Gastrocnemius medialis (tissue), 4 donors: ENCODE measurements around the gene AHDC1. TPM values are rescaled to one million over a fixed set of nuclear protein-coding genes. Genes with fewer than 3 reads are reported as not detected.
A peak's percentile ranks its signal among the peaks of the same experiment; 100 is the strongest.

Experiments
- ATAC-seq, 2 donors: fragments of 150-250 bp; one replicate each; pipeline ENCODE4 v1.9.1; 2016
- DNase-seq, 2 donors: peaks; one replicate each; pipeline ENCODE4 v3.0.0-alpha.2; 2019
- H3K27ac ChIP-seq, 4 donors: fragments of 200-600 bp; sonication (generic); 1 replicate in 1 of 4; 2 replicates in 3 of 4; pipeline ENCODE4 v1.5.1; 2016 to 2018; ENCODE audit warnings: mild to moderate bottlenecking in 2 of 4, moderate library complexity in 1 of 4
- H3K27me3 ChIP-seq, 3 donors: fragments of 200-600 bp; sonication (generic) in 2 of 3; 1 replicate in 1 of 3; 2 replicates in 2 of 3; pipeline versions ENCODE4 v1.5.1 to v1.6.0; 2016 to 2019; ENCODE audit warnings: mild to moderate bottlenecking in 1 of 3, moderate library complexity in 1 of 3
- H3K36me3 ChIP-seq, 2 donors: fragments of 200-600 bp; sonication (generic) in 1 of 2; one replicate each; pipeline ENCODE4 v1.5.1; 2017 to 2018
- H3K4me1 ChIP-seq, 2 donors: fragments of 200-600 bp; sonication (generic) in 1 of 2; one replicate each; pipeline ENCODE4 v1.5.1; 2016 to 2017; ENCODE audit warnings: mild to moderate bottlenecking in 2 of 2
- H3K4me3 ChIP-seq, 4 donors: fragments of 200-600 bp; sonication (generic) in 3 of 4; 1 replicate in 1 of 4; 2 replicates in 3 of 4; pipeline ENCODE4 v1.5.1; 2016 to 2019; ENCODE audit warnings: mild to moderate bottlenecking in 2 of 4
- H3K9me3 ChIP-seq, 3 donors: fragments of 200-600 bp; sonication (generic) in 2 of 3; 1 replicate in 1 of 3; 2 replicates in 2 of 3; pipeline ENCODE4 v1.5.1; 2016 to 2019
- POLR2A ChIP-seq, 2 donors: fragments of 450-650 bp; IDR thresholded peaks; one replicate each; pipeline ENCODE4 v1.6.1; 2017; ENCODE audit warnings: antibody characterized with exemption in 2 of 2, mild to moderate bottlenecking in 2 of 2, moderate library complexity in 2 of 2
- in situ Hi-C, 4 donors: fragments of 200-750 bp; cut with MboI; loops; one replicate each; pipeline versions ENCODE4 v1.15.0 to v1.8.0; 2017; ENCODE audit warnings: low sequenced_read_pairs in 4 of 4
- intact Hi-C: fragments of 100-400 bp; cut with DNase I; formaldehyde crosslinking; loops from one replicate; pipeline ENCODE4 v1.15.1; 2023; ENCODE audit warnings: low total_unique reads
- total RNA-seq, 4 donors: library from RNA; depleted of rRNA; stranded (reverse); fragments of >200 nt; gene quantifications; one replicate each; pipeline versions ENCODE4 v1.1.0 to v1.2.3, GENCODE V29; 2016
- TF ChIP-seq, protein P1 (sequence below), 5 experiments: fragments of 450-650 bp in 3 of 5; fragments of 200-600 bp in 2 of 5; sonication (generic) in 2 of 5; IDR thresholded peaks in 4 of 5; conservative IDR thresholded peaks in 1 of 5; 1 replicate in 4 of 5; 2 replicates in 1 of 5; pipeline ENCODE4 v1.5.1; 2016 to 2019; ENCODE audit warnings: antibody characterized with exemption in 5 of 5, mild to moderate bottlenecking in 3 of 5, moderate library complexity in 3 of 5

AHDC1 gene
- total RNA-seq, 4 donors from 2014 or later = 22.2 to 57.9 (median 35.2) TPM

DNA sequence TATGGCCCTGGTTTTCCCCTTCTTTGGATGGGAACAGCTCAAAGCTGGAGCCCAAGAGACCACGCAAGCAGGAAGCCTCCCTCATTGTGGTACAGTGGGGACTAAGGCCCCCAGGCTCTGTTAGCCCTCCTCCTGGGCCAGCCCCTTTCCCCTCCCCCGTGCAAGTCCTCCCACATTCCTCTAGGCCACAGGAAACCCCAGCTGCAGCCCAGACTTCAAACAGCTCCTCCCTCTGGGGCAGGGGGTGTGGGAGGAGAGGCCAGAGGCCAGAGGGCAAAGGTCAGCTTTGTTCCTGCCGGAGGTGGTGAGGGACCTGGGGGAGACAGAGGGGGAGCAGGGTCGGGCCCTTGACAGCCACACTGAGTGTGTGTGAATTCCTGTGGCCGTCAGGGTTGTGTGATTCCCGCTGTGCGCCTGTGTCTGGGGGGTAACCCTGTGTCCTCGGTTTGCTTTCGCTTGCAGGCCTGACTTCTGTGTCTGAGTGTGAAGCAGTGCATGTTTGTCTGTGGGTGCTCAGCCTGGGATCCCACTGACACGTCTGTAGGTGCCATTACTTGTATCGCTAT, 3.4 kb upstream of the AHDC1 start:
- DNase-seq = no peak
- Histone ChIP-seq H3K4me3 (no peak overlapping the region), H3K36me3 (no peaks in the 10 kb centered on the region), H3K27me3 (no peaks in the 10 kb centered on the region), H3K27ac (peak overlapping the region in 1 of 4 donors; percentile 10), H3K9me3 (no peaks in the 10 kb centered on the region), H3K4me1 (peaks cover 3 to 7% of the 10 kb centered on the region in 2 donors)
- intact Hi-C loops (loop anchor here (2.0 to 10.0 kb wide), 5 partner anchors 190 to 310 kb away; partner anchors contain the start of gene TMEM222), in situ Hi-C loops (loop anchor here (5.0 to 10.0 kb wide), 8 partner anchors 50 to 213 kb away; partner anchors contain the start of gene GPR3 (in 2 of the 4))
- ATAC-seq = no peak
- TF ChIP-seq, protein P1, sequence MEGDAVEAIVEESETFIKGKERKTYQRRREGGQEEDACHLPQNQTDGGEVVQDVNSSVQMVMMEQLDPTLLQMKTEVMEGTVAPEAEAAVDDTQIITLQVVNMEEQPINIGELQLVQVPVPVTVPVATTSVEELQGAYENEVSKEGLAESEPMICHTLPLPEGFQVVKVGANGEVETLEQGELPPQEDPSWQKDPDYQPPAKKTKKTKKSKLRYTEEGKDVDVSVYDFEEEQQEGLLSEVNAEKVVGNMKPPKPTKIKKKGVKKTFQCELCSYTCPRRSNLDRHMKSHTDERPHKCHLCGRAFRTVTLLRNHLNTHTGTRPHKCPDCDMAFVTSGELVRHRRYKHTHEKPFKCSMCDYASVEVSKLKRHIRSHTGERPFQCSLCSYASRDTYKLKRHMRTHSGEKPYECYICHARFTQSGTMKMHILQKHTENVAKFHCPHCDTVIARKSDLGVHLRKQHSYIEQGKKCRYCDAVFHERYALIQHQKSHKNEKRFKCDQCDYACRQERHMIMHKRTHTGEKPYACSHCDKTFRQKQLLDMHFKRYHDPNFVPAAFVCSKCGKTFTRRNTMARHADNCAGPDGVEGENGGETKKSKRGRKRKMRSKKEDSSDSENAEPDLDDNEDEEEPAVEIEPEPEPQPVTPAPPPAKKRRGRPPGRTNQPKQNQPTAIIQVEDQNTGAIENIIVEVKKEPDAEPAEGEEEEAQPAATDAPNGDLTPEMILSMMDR (IDR thresholded peaks at IDR 0.05 in 4 of 5, conservative IDR thresholded peaks at IDR 0.05 in 1 of 5) = no peak
- TF ChIP-seq POLR2A (IDR thresholded peaks at IDR 0.05) = no peak

DNA sequence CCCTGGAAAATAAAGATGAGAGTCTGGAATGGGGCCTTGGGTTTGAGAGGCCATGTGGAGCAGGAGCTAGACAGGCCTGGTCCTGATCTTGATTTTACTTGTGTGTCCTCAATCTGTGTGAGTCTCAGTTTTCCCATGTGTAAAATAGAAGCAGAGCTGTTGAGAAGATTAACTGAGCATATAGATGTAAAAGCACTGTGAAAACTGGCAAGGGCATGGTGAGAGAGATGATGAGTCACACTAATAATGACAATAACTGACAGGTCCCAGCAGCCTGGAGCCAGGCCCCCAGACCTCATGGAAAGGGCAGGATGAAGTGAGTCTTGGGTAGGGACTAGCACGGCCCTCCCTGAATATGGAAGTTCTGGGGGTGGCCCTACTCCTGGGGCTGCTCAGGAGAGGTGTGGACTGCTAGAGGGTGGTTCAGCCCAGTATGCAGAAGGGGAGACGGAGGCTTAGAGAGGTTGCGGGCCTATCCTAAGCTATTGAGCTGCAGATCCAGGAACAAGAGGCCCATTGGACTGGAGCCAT, 2.8 kb upstream of the AHDC1 start:
- DNase-seq (no peak), ATAC-seq (no peak)
- Histone ChIP-seq H3K36me3 (no peaks in the 10 kb centered on the region), H3K4me3 (no peak overlapping the region), H3K27me3 (no peaks in the 10 kb centered on the region), H3K9me3 (no peaks in the 10 kb centered on the region), H3K4me1 (peaks cover 6 to 7% of the 10 kb centered on the region in 2 donors), H3K27ac (peak overlapping the region in 1 of 4 donors; percentile 10)
- intact Hi-C loops = loop anchor here (1.0 to 10.0 kb wide), 6 partner anchors 50 to 309 kb away; partner anchors contain the start of gene TMEM222
- in situ Hi-C loops = loop anchor here (5.0 to 10.0 kb wide), 8 partner anchors 49 to 212 kb away; partner anchors contain the start of gene GPR3 (in 2 of the 4)
- no peak for TF ChIP-seq POLR2A (IDR thresholded peaks at IDR 0.05)
- TF ChIP-seq, protein P1 (IDR thresholded peaks at IDR 0.05 in 4 of 5, conservative IDR thresholded peaks at IDR 0.05 in 1 of 5) = no peak

DNA sequence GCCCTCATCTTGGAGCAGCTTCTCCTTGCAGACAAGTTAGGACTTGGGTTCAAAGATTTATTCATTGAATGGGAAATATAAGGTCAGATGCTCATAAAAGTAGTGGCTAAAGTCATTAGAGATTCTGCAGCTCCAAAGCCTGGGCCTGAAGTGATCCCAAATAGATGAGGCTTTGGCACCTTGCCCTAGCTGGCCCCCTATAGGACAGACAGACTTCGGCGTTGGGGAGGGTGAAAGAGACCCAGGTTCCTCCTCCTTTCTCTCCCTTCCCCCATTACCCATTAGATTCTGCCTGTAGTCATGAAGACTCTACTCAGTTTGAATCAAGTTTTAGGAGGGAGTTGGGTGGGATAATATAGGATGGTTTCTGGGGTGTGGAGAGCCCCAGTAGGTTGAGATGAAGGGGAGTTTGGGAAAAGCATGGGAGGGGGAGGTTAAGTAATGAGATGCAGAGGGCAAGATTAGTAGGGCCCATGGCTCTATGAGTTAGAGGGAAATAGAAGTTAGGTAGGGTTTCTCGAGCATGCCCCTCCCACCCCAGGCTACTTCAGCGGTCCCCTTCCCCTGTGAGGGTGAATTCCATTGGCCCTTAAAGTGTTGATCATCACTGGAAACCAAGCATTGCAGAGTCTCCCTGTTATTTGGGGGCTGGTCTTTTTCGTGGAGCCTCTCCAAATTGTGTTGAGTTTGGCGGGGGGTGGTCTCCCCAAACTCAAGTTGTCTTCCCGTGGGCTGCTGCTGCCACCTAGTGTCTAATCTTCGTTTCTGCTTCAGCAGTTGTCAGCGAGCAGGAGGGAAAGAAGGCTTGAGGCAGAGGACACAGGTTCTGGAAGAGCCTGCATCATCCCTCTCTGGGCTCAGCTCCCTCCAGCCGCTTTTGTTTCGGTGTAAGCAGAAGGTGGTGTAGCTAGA, 2.1 kb upstream of the AHDC1 start:
- Histone ChIP-seq H3K4me3 (no peak overlapping the region), H3K27ac (no peak overlapping the region), H3K4me1 (peaks cover 13 to 14% of the 10 kb centered on the region in 2 donors), H3K36me3 (no peaks in the 10 kb centered on the region), H3K27me3 (no peaks in the 10 kb centered on the region), H3K9me3 (no peaks in the 10 kb centered on the region)
- no peak for ATAC-seq
- intact Hi-C loops = loop anchor here (1.0 to 10.0 kb wide), 6 partner anchors 50 to 309 kb away; partner anchors contain the start of gene TMEM222
- no peak for DNase-seq
- TF ChIP-seq POLR2A (IDR thresholded peaks at IDR 0.05) = no peak
- TF ChIP-seq, protein P1 (IDR thresholded peaks at IDR 0.05 in 4 of 5, conservative IDR thresholded peaks at IDR 0.05 in 1 of 5) = peak; percentile 88 to 94 (median 94)
- in situ Hi-C loops = loop anchor here (5.0 to 10.0 kb wide), 8 partner anchors 49 to 211 kb away; partner anchors contain the start of gene GPR3 (in 2 of the 4)

DNA sequence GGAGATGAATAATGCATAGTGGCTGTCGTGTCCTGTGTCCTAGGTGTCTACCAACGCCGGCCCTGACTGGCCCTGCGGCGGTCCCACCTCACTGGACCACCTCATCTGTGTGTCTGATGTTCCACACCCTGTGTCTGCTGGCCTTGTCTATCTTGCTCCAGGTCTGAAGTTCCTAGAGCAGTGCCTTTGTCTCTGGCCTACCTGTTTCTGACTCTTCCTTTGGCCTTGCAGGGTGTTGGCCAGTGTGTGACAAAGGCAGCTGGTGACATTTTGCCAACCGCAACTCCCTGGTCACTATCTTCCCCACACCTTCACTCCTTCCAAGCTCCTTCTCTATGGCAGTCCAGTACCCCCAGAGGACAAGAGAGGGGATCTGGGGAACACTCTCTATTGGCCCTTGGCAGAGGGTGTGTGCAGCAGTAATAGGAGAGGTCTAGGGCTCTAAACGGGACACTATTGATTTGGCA, 1.4 kb upstream of the AHDC1 start:
- TF ChIP-seq, protein P1 (IDR thresholded peaks at IDR 0.05 in 4 of 5, conservative IDR thresholded peaks at IDR 0.05 in 1 of 5) = no peak
- TF ChIP-seq POLR2A (IDR thresholded peaks at IDR 0.05) = no peak
- no peak overlapping the region for H3K4me3 ChIP-seq
- no peaks in the 10 kb centered on the region for H3K36me3 ChIP-seq
- in situ Hi-C loops (loop anchor here (5.0 to 10.0 kb wide), 8 partner anchors 48 to 211 kb away; partner anchors contain the start of gene GPR3 (in 2 of the 4)), intact Hi-C loops (loop anchor here (5.0 to 10.0 kb wide), 3 partner anchors 188 to 308 kb away; partner anchors contain the start of gene TMEM222)
- no peaks in the 10 kb centered on the region for H3K9me3 ChIP-seq
- peaks cover 20 to 21% of the 10 kb centered on the region in 2 donors for H3K4me1 ChIP-seq
- DNase-seq (no peak), ATAC-seq (no peak)
- no peaks in the 10 kb centered on the region for H3K27me3 ChIP-seq
- no peak overlapping the region for H3K27ac ChIP-seq
